WTC11 (cell line): Measurements from ENCODE around the gene PNPT1. TPM values are rescaled to one million over a fixed set of nuclear protein-coding genes. Genes with fewer than 3 reads are reported as not detected.
"Not testable (repeated sequence)": the region's sequence is repeated elsewhere in the genome, so short reads cannot be mapped to it uniquely, and the experiment has no call there.

Experiments
- ATAC-seq: fragments of 200-7000 bp; cut with Tn5 transposase; 2 replicates; pipeline ENCODE4 v1.10.0; 2021; ENCODE audit warnings: mild to moderate bottlenecking, moderate library complexity
- CTCF ChIA-PET: fragments of 300-600 bp; sonication (Branson Sonifier 250); formaldehyde crosslinking; loops from one replicate; lab custom pipeline; 2021; ENCODE audit warnings: antibody characterized with exemption; lab: Charles Lee
- POLR2A ChIA-PET: fragments of 350-600 bp; sonication (Branson Sonifier 250); formaldehyde crosslinking; loops from one replicate; lab custom pipeline; 2021; ENCODE audit warnings: antibody characterized with exemption; lab: Charles Lee
- DNase-seq: peaks from one replicate; pipeline ENCODE4 v3.0.0; 2021; ENCODE audit warnings: low spot score
- H3K27ac Mint-ChIP-seq: 2 replicates; pipeline ENCODE4 v1.8.0; 2021; ENCODE audit warnings: mixed read lengths
- H3K27me3 Mint-ChIP-seq: 2 replicates; pipeline ENCODE4 v1.8.0; 2021; ENCODE audit warnings: low read depth, mild to moderate bottlenecking, moderate library complexity, mixed read lengths
- H3K36me3 Mint-ChIP-seq: 2 replicates; pipeline ENCODE4 v1.8.0; 2021; ENCODE audit warnings: mixed read lengths
- H3K4me1 Mint-ChIP-seq: 2 replicates; pipeline ENCODE4 v1.8.0; 2022; ENCODE audit warnings: mixed read lengths
- H3K4me3 Mint-ChIP-seq: 2 replicates; pipeline ENCODE4 v1.8.0; 2021; ENCODE audit warnings: mild to moderate bottlenecking, moderate library complexity, mixed read lengths
- H3K9me3 Mint-ChIP-seq: 2 replicates; pipeline ENCODE4 v1.8.0; 2021; ENCODE audit warnings: mixed read lengths
- AR ChIP-seq: fragments of 250-450 bp; sonication (Bioruptor Pico); IDR thresholded peaks from 2 replicates; pipeline ENCODE4 v1.9.0; 2021; ENCODE audit warnings: mild to moderate bottlenecking
- ATF6 ChIP-seq: sonication (generic); formaldehyde crosslinking; IDR thresholded peaks from 2 replicates; pipeline ENCODE4 v1.8.1; 2023; ENCODE audit warnings: mild to moderate bottlenecking, missing genetic modification reagents
- CREB1 ChIP-seq: sonication (generic); formaldehyde crosslinking; IDR thresholded peaks from 2 replicates; pipeline ENCODE4 v1.8.0; 2023; ENCODE audit warnings: mild to moderate bottlenecking, missing genetic modification reagents
- CREM ChIP-seq: sonication (generic); formaldehyde crosslinking; IDR thresholded peaks from 2 replicates; pipeline ENCODE4 v1.8.1; 2022; ENCODE audit warnings: mild to moderate bottlenecking, missing genetic modification reagents, moderate library complexity
- CTCF ChIP-seq: fragments of 200-600 bp; IDR thresholded peaks from 2 replicates; pipeline ENCODE4 v1.8.0; 2022; ENCODE audit warnings: antibody characterized with exemption
- E2F1 ChIP-seq: sonication (generic); formaldehyde crosslinking; IDR thresholded peaks from 2 replicates; pipeline ENCODE4 v1.8.0; 2022; ENCODE audit warnings: mild to moderate bottlenecking, missing genetic modification reagents
- EMX1 ChIP-seq: fragments of 250-450 bp; sonication (Bioruptor Pico); IDR thresholded peaks from 2 replicates; pipeline ENCODE4 v1.8.0; 2021; ENCODE audit warnings: mild to moderate bottlenecking
- GRHL2 ChIP-seq: fragments of 250-450 bp; sonication (Bioruptor Pico); IDR thresholded peaks from 2 replicates; pipeline ENCODE4 v1.8.0; 2022; ENCODE audit warnings: mild to moderate bottlenecking, moderate library complexity; ENCODE audit not compliant: insufficient replicate concordance, severe bottlenecking
- HMGA2 ChIP-seq: fragments of 250-450 bp; sonication (Bioruptor Pico); IDR thresholded peaks from 2 replicates; pipeline ENCODE4 v1.4.0; 2021; ENCODE audit warnings: mild to moderate bottlenecking, moderate library complexity
- JAZF1 ChIP-seq: fragments of 250-450 bp; sonication (Bioruptor Pico); IDR thresholded peaks from 2 replicates; pipeline ENCODE4 v1.9.0; 2021; ENCODE audit warnings: moderate library complexity, mild to moderate bottlenecking, inconsistent platforms
- NFE2L1 ChIP-seq: sonication (generic); formaldehyde crosslinking; IDR thresholded peaks from 2 replicates; pipeline ENCODE4 v1.8.1; 2023; ENCODE audit warnings: missing genetic modification reagents
- NFYB ChIP-seq: sonication (generic); formaldehyde crosslinking; conservative IDR thresholded peaks from 2 replicates; pipeline ENCODE4 v1.8.0; 2022; ENCODE audit warnings: low read depth, missing genetic modification reagents
- SOX15 ChIP-seq: fragments of 250-450 bp; sonication (Bioruptor Pico); IDR thresholded peaks from 2 replicates; pipeline ENCODE4 v1.9.0; 2021; ENCODE audit warnings: mild to moderate bottlenecking
- USF1 ChIP-seq: sonication (generic); formaldehyde crosslinking; IDR thresholded peaks from 2 replicates; pipeline ENCODE4 v1.8.0; 2022; ENCODE audit warnings: mild to moderate bottlenecking, missing genetic modification reagents
- USF2 ChIP-seq: sonication (generic); formaldehyde crosslinking; IDR thresholded peaks from 2 replicates; pipeline ENCODE4 v1.8.1; 2023; ENCODE audit warnings: mild to moderate bottlenecking, missing genetic modification reagents, moderate library complexity
- ZBTB21 ChIP-seq: sonication (generic); formaldehyde crosslinking; IDR thresholded peaks from 2 replicates; pipeline ENCODE4 v1.8.1; 2023; ENCODE audit warnings: mild to moderate bottlenecking, missing genetic modification reagents, borderline replicate concordance
- ZMAT4 ChIP-seq: fragments of 250-450 bp; sonication (Bioruptor Pico); IDR thresholded peaks from 2 replicates; pipeline ENCODE4 v1.9.0; 2021; ENCODE audit warnings: mild to moderate bottlenecking
- ZNF416 ChIP-seq: fragments of 250-450 bp; sonication (Bioruptor Pico); IDR thresholded peaks from 2 replicates; pipeline ENCODE4 v1.9.0; 2021; ENCODE audit warnings: mild to moderate bottlenecking, inconsistent platforms
- ZNF425 ChIP-seq: fragments of 250-450 bp; sonication (Bioruptor Pico); conservative IDR thresholded peaks from 2 replicates; pipeline ENCODE4 v1.9.0; 2021; ENCODE audit warnings: mild to moderate bottlenecking
- ZNF671 ChIP-seq: fragments of 250-450 bp; sonication (Bioruptor Pico); IDR thresholded peaks from 2 replicates; pipeline ENCODE4 v1.8.0; 2021; ENCODE audit warnings: mild to moderate bottlenecking
- total RNA-seq: library from RNA; stranded (reverse); gene quantifications from 3 replicates; pipeline ENCODE4 v1.2.3, GENCODE V29; 2021

PNPT1 gene
- total RNA-seq, 1 experiment from 2014 or later = 44.9 TPM

GRCh38 chr2:55707751-55708150 is 14.1 kb upstream of the PNPT1 start (continued):
- TF ChIP-seq E2F1 (CRISPR knock-in tag) (no peak), USF1 (no peak), ATF6 (CRISPR knock-in tag) (no peak), NFE2L1 (CRISPR knock-in tag) (no peak)
- TF ChIP-seq, all 79 proteins: peak for 0

- H3K36me3 Mint-ChIP-seq, H3K9me3 Mint-ChIP-seq, H3K27me3 Mint-ChIP-seq, H3K4me3 Mint-ChIP-seq, H3K27ac Mint-ChIP-seq, ATAC-seq, H3K4me1 Mint-ChIP-seq, DNase-seq, CTCF ChIA-PET, POLR2A ChIA-PET: not testable (repeated sequence)
- peak; percentile 97 for TF ChIP-seq HMGA2 (CRISPR knock-in tag)
Observed at GRCh38 chr2:55706258-55706657, 12.6 kb upstream of the PNPT1 start.

- Mint-ChIP-seq H3K36me3 (no peaks in the 10 kb centered on the region), H3K4me3 (no peak overlapping the region), H3K27me3 (no peaks in the 10 kb centered on the region), H3K9me3 (no peaks in the 10 kb centered on the region), H3K4me1 (peaks cover 5% of the 10 kb centered on the region), H3K27ac (no peak overlapping the region)
- ChIA-PET CTCF (no interaction called here), POLR2A (no interaction called here)
- no peak for TF ChIP-seq JAZF1
- no peak for TF ChIP-seq USF2 (CRISPR knock-in tag)
- TF ChIP-seq ZNF671 = no peak
- no peak for TF ChIP-seq ZMAT4
- TF ChIP-seq NFE2L1 (CRISPR knock-in tag) = no peak
- no peak for TF ChIP-seq ZNF416
- no peak for TF ChIP-seq HMGA2 (CRISPR knock-in tag)
- TF ChIP-seq CREB1 (CRISPR knock-in tag) = no peak
- TF ChIP-seq ZBTB21 (CRISPR knock-in tag) = no peak
- TF ChIP-seq GRHL2 (CRISPR knock-in tag) = no peak
- TF ChIP-seq AR (CRISPR knock-in tag) = no peak
- no peak for TF ChIP-seq SOX15
- no peak for TF ChIP-seq EMX1 (CRISPR knock-in tag)
- TF ChIP-seq CTCF = no peak
- TF ChIP-seq CREM (CRISPR knock-in tag) = no peak
- TF ChIP-seq ZNF425 = no peak
- no peak for TF ChIP-seq NFYB (CRISPR knock-in tag)
- ATAC-seq = no peak
- DNase-seq = no peak
Observed at GRCh38 chr2:55705027-55705653, 11.5 kb upstream of the PNPT1 start.
